Astrocyte (in vitro differentiated cells and primary cell): Measurements from ENCODE around the gene ATAD3A. TPM values are rescaled to one million over a fixed set of nuclear protein-coding genes. Genes with fewer than 3 reads are reported as not detected.
"Not testable (repeated sequence)": the region's sequence is repeated elsewhere in the genome, so short reads cannot be mapped to it uniquely, and the experiment has no call there.

Source experiments
- DNase-seq: peaks from one replicate; pipeline ENCODE4 v3.0.0-alpha.2; 2010; ENCODE audit warnings: low read depth
- FAIRE-seq: peaks from 2 replicates; lab custom pipeline; 2011; peaks lifted over from hg19 to GRCh38; lab: Jason Lieb, UNC
- H2AFZ ChIP-seq: 2 replicates; pipeline ENCODE4 v1.6.0; 2012; ENCODE audit warnings: low read depth, low read length, inconsistent platforms
- H3K27ac ChIP-seq: 2 replicates; pipeline ENCODE4 v1.5.1; 2011; ENCODE audit warnings: low read depth, low read length, inconsistent platforms
- H3K27me3 ChIP-seq: 2 replicates; pipeline ENCODE4 v1.6.0; 2011; ENCODE audit warnings: low read length, inconsistent platforms; ENCODE audit not compliant: insufficient read depth
- H3K36me3 ChIP-seq: 2 replicates; pipeline ENCODE4 v1.5.1; 2011; ENCODE audit warnings: low read length, inconsistent platforms; ENCODE audit not compliant: insufficient read depth
- H3K4me1 ChIP-seq: 2 replicates; pipeline ENCODE4 v1.5.1; 2011; ENCODE audit warnings: low read length, inconsistent platforms; ENCODE audit not compliant: insufficient read depth
- H3K4me2 ChIP-seq: 2 replicates; pipeline ENCODE4 v1.6.0; 2012; ENCODE audit warnings: low read length, inconsistent platforms
- H3K4me3 ChIP-seq: 2 replicates; pipeline ENCODE4 v1.5.1; 2011; ENCODE audit warnings: low read depth, mild to moderate bottlenecking, low read length, inconsistent platforms; ENCODE audit not compliant: insufficient read depth
- H3K79me2 ChIP-seq: 2 replicates; pipeline ENCODE4 v1.6.0; 2012; ENCODE audit warnings: mild to moderate bottlenecking, low read length, inconsistent platforms; ENCODE audit not compliant: insufficient read depth
- H3K9ac ChIP-seq: 2 replicates; pipeline ENCODE4 v1.6.0; 2012; ENCODE audit warnings: mild to moderate bottlenecking, low read length, inconsistent platforms
- H3K9me3 ChIP-seq: 2 replicates; pipeline ENCODE4 v1.5.1; 2012; ENCODE audit warnings: low read depth, mild to moderate bottlenecking, low read length, inconsistent platforms; ENCODE audit not compliant: insufficient read depth
- H4K20me1 ChIP-seq: 2 replicates; pipeline ENCODE4 v1.6.0; 2012; ENCODE audit warnings: low read length, inconsistent platforms; ENCODE audit not compliant: insufficient read depth
- H3K27ac Mint-ChIP-seq: one replicate; pipeline ENCODE4 v1.8.0; 2021; ENCODE audit warnings: mild to moderate bottlenecking, mixed read lengths; ENCODE audit not compliant: unreplicated experiment
- H3K27me3 Mint-ChIP-seq: one replicate; pipeline ENCODE4 v1.8.0; 2021; ENCODE audit warnings: low read depth, mixed read lengths; ENCODE audit not compliant: unreplicated experiment
- H3K36me3 Mint-ChIP-seq: one replicate; pipeline ENCODE4 v1.8.0; 2021; ENCODE audit warnings: low read depth, mixed read lengths; ENCODE audit not compliant: unreplicated experiment
- H3K4me1 Mint-ChIP-seq: one replicate; pipeline ENCODE4 v1.8.0; 2021; ENCODE audit warnings: low read depth, mixed read lengths; ENCODE audit not compliant: unreplicated experiment
- H3K4me3 Mint-ChIP-seq: one replicate; pipeline ENCODE4 v1.8.0; 2021; ENCODE audit warnings: mild to moderate bottlenecking, moderate library complexity, mixed read lengths; ENCODE audit not compliant: unreplicated experiment
- H3K9me3 Mint-ChIP-seq: one replicate; pipeline ENCODE4 v1.8.0; 2021; ENCODE audit warnings: mild to moderate bottlenecking, mixed read lengths; ENCODE audit not compliant: unreplicated experiment
- EZH2 ChIP-seq: IDR thresholded peaks from 2 replicates; pipeline ENCODE4 v1.6.1; 2012; ENCODE audit warnings: mild to moderate bottlenecking, low read length, inconsistent platforms; ENCODE audit not compliant: insufficient read depth
- total RNA-seq: library from RNA; stranded (reverse); gene quantifications from 2 replicates; pipeline ENCODE4 v1.2.1, GENCODE V29; 2021
- TF ChIP-seq, protein P1 (sequence below): IDR thresholded peaks from 2 replicates; pipeline ENCODE4 v1.5.1; 2011; ENCODE audit warnings: low read depth, mild to moderate bottlenecking, inconsistent platforms, low read length, moderate library complexity; ENCODE audit not compliant: insufficient read depth

ATAD3A gene
- total RNA-seq, 1 donor from 2014 or later: 54.9 TPM

DNA sequence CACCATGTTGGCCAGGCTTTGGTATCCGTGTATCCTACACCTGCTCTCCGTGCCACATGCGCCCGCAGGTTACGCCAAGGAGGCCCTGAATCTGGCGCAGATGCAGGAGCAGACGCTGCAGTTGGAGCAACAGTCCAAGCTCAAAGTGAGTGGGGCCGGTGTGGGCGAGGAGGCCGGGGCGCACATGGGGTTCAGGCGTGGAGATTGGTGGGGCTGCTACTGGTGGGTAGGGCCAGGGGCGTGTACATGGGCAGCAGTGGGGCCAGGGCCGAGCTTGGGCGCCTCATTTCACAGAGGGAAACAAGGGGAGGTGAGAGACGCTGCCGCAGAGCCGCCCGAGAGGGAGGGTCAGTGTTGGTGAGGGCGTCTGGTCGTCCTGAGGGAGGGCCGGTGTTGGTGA is 34.8 kb upstream of the ATAD3A start:
- DNase-seq: no peak
- Mint-ChIP-seq H3K27ac (no peak overlapping the region), H3K9me3 (no peaks in the 10 kb centered on the region), H3K27me3 (no peaks in the 10 kb centered on the region), H3K4me1 (peaks cover 1% of the 10 kb centered on the region), H3K4me3 (no peak overlapping the region), H3K36me3 (peaks cover 9% of the 10 kb centered on the region)
- no peaks in the 10 kb centered on the region for H3K9me3 ChIP-seq
- no peak for FAIRE-seq
- TF ChIP-seq, protein P1, sequence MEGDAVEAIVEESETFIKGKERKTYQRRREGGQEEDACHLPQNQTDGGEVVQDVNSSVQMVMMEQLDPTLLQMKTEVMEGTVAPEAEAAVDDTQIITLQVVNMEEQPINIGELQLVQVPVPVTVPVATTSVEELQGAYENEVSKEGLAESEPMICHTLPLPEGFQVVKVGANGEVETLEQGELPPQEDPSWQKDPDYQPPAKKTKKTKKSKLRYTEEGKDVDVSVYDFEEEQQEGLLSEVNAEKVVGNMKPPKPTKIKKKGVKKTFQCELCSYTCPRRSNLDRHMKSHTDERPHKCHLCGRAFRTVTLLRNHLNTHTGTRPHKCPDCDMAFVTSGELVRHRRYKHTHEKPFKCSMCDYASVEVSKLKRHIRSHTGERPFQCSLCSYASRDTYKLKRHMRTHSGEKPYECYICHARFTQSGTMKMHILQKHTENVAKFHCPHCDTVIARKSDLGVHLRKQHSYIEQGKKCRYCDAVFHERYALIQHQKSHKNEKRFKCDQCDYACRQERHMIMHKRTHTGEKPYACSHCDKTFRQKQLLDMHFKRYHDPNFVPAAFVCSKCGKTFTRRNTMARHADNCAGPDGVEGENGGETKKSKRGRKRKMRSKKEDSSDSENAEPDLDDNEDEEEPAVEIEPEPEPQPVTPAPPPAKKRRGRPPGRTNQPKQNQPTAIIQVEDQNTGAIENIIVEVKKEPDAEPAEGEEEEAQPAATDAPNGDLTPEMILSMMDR: no peak
- no peak for TF ChIP-seq EZH2
- H3K4me1 ChIP-seq: peaks cover 3% of the 10 kb centered on the region
- H3K27me3 ChIP-seq: no peaks in the 10 kb centered on the region
- no peak overlapping the region for H3K4me2 ChIP-seq
- H4K20me1 ChIP-seq: peaks cover 47% of the 10 kb centered on the region
- H3K4me3 ChIP-seq: no peak overlapping the region
- peaks cover 62% of the 10 kb centered on the region for H3K79me2 ChIP-seq
- H3K36me3 ChIP-seq: peaks cover 7% of the 10 kb centered on the region
- H2AFZ ChIP-seq: no peak overlapping the region
- no peak overlapping the region for H3K27ac ChIP-seq
- H3K9ac ChIP-seq: no peak overlapping the region

DNA sequence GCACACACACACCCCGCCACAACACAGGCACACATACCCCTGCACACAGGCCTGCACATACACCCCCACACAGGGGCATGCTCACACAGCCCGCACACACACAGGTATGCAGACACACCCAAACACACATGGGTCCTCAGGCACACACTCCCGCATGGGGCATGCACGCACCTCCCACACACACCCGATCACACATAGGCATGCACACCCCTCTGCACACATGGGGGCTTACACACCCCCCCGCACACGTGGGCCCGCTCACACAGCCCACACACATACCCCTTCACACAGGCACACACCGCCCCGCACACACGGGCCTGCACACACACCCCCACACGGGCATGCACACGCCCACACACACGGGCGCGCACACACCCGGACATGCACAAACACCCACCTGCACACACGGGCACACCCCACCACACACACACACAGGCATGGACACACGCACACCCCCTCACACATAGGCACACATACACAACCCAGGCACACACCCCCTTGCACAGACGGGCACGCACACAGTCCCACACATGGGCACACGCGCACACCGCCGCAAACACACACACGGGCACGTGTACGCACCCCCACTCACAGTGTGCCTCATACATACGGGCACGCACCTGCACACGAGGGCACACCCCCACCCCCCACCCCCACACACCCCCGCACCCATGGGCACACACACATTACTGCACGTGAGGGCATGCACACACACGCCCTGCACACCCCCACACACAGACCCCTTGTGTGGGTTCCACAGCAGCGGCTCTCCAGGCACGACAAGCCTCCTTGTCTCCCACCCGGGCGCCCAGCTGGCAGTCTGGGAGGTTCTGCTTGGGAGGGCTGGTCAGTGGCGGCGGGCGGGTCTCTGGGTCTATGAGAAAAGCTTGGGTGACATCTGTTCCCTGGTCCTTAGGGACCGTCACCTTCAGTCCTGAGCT is 32.1 kb upstream of the ATAD3A start:
- Histone ChIP-seq H3K4me2 (no peak overlapping the region), H3K4me1 (no peaks in the 10 kb centered on the region), H3K27ac (no peak overlapping the region), H3K27me3 (no peaks in the 10 kb centered on the region), H4K20me1 (peaks cover 39% of the 10 kb centered on the region), H3K36me3 (peaks cover 9% of the 10 kb centered on the region), H3K9me3 (no peaks in the 10 kb centered on the region), H3K4me3 (no peak overlapping the region), H3K9ac (no peak overlapping the region), H2AFZ (no peak overlapping the region), H3K79me2 (peaks cover 39% of the 10 kb centered on the region)
- peaks cover 13% of the 10 kb centered on the region for H3K36me3 Mint-ChIP-seq
- no peaks in the 10 kb centered on the region for H3K9me3 Mint-ChIP-seq
- FAIRE-seq (no peak), DNase-seq (no peak)
- no peaks in the 10 kb centered on the region for H3K27me3 Mint-ChIP-seq
- no peaks in the 10 kb centered on the region for H3K4me1 Mint-ChIP-seq
- TF ChIP-seq, protein P1: no peak
- no peak for TF ChIP-seq EZH2
- H3K4me3 Mint-ChIP-seq: no peak overlapping the region
- H3K27ac Mint-ChIP-seq: no peak overlapping the region

DNA sequence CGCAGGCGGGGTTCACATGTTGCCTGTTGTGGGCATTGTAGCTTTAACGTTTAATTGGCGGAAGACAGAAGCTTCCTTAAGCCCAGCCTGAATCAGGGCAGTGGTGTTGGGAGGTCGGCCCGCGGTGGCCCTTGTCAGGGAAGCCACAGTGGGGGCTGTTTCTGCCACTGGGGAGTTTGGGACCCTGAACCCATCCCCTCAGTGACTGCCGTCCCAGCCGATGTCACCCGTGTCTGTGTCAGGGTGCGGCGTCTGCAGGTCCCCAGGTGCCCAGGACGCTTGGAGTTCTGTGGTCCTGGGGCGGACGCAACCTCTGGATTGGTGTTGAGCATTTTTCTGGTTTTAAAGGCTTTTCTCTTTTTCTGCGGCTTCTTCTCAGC is 31.5 kb upstream of the ATAD3A start:
- H3K36me3 ChIP-seq, H3K4me1 Mint-ChIP-seq, H3K4me3 ChIP-seq, H3K27ac Mint-ChIP-seq, H3K4me3 Mint-ChIP-seq, H3K9ac ChIP-seq, FAIRE-seq, H3K27ac ChIP-seq, H2AFZ ChIP-seq, H3K27me3 Mint-ChIP-seq, H3K9me3 Mint-ChIP-seq, H3K4me2 ChIP-seq, H3K9me3 ChIP-seq, DNase-seq, H3K27me3 ChIP-seq, H3K4me1 ChIP-seq: not testable (repeated sequence)
- Histone ChIP-seq H4K20me1 (peaks cover 39% of the 10 kb centered on the region), H3K79me2 (peaks cover 37% of the 10 kb centered on the region)
- H3K36me3 Mint-ChIP-seq: peaks cover 13% of the 10 kb centered on the region

DNA sequence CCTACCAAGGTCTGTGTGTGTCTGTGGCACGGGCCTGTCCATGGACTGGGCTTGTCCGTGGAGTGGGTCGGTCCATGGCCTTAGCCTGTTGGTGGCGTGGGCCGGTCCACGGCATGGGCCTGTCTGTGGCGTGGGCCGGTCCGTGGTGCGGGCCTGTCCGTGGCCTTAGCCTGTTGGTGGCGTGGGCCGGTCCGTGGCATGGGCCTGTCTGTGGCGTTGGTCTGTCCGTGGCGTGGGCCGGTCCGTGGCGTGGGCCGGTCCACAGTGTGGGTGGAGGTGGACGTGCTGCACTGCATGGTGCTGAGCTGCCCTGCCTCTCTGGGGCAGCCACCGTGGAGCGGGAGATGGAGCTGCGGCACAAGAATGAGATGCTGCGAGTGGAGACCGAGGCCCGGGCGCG is 30.2 kb upstream of the ATAD3A start:
- FAIRE-seq, H3K4me3 ChIP-seq, H3K4me2 ChIP-seq, H3K4me1 ChIP-seq, H2AFZ ChIP-seq, H3K9me3 ChIP-seq, H3K27ac Mint-ChIP-seq, H3K36me3 ChIP-seq, H3K4me1 Mint-ChIP-seq, H3K9me3 Mint-ChIP-seq, H3K27me3 ChIP-seq, H3K9ac ChIP-seq, DNase-seq, H3K4me3 Mint-ChIP-seq, H3K27me3 Mint-ChIP-seq, H3K27ac ChIP-seq: not testable (repeated sequence)
- H3K36me3 Mint-ChIP-seq: peaks cover 13% of the 10 kb centered on the region
- Histone ChIP-seq H4K20me1 (peaks cover 34% of the 10 kb centered on the region), H3K79me2 (peaks cover 25% of the 10 kb centered on the region)
